A549 (cell line): ENCODE results near the gene ATP1B1.

Experiments used
- BHLHE40 ChIP-seq: IDR thresholded peaks from 2 replicates; pipeline ENCODE4 v1.6.1; 2012; ENCODE audit warnings: low read depth, low read length, inconsistent platforms
- CBX2 ChIP-seq: fragments of 200-600 bp; sonication (generic); IDR thresholded peaks from 2 replicates; pipeline ENCODE4 v1.6.1; 2016; ENCODE audit warnings: low read depth, mild to moderate bottlenecking, borderline replicate concordance
- EHMT2 ChIP-seq: fragments of 200-600 bp; sonication (generic); IDR thresholded peaks from 2 replicates; pipeline ENCODE4 v1.6.1; 2016; ENCODE audit warnings: antibody characterized with exemption, low read depth, mild to moderate bottlenecking, moderate library complexity
- EP300 ChIP-seq, 2 experiments: fragments of >200 bp; sonication (Bioruptor Twin); formaldehyde crosslinking; IDR thresholded peaks; 2 replicates in 1 of 2; 3 replicates in 1 of 2; pipeline ENCODE4 v1.6.1; 2016 to 2017
- FOSB ChIP-seq: fragments of 250-450 bp; sonication (Bioruptor Pico); IDR thresholded peaks from 2 replicates; pipeline ENCODE4 v1.5.0; 2020; ENCODE audit warnings: mild to moderate bottlenecking, moderate library complexity
- FOSL2 ChIP-seq, 2 experiments: fragments of 450-650 bp in 1 of 2; fragments of >200 bp in 1 of 2; sonication (Bioruptor Twin) in 1 of 2; formaldehyde crosslinking; IDR thresholded peaks; 2 replicates each; pipeline versions ENCODE4 v1.5.0 to v1.6.1; 2016 to 2020; ENCODE audit warnings: mild to moderate bottlenecking in 1 of 2, moderate library complexity in 1 of 2
- NFE2L2 ChIP-seq: fragments of 150-350 bp; conservative IDR thresholded peaks from 2 replicates; pipeline ENCODE4 v1.6.1; 2014; ENCODE audit warnings: low read length
- POLR2A ChIP-seq: IDR thresholded peaks from 2 replicates; pipeline ENCODE4 v1.6.1; 2012; ENCODE audit warnings: mild to moderate bottlenecking, low read length
- RAD21 ChIP-seq, 2 experiments: fragments of >200 bp in 1 of 2; sonication (Bioruptor Twin) in 1 of 2; formaldehyde crosslinking in 1 of 2; IDR thresholded peaks in 1 of 2; conservative IDR thresholded peaks in 1 of 2; 2 replicates in 1 of 2; 3 replicates in 1 of 2; pipeline ENCODE4 v1.6.1; 2012 to 2018; ENCODE audit warnings: inconsistent platforms in 1 of 2
- TF ChIP-seq, protein P1 (sequence below): fragments of 200-600 bp; sonication (generic); IDR thresholded peaks from 2 replicates; pipeline ENCODE4 v1.6.1; 2016; ENCODE audit warnings: antibody characterized with exemption, mild to moderate bottlenecking, moderate library complexity
- TF ChIP-seq, protein P2 (sequence below): fragments of >200 bp; sonication (Bioruptor Twin); formaldehyde crosslinking; IDR thresholded peaks from 3 replicates; pipeline ENCODE4 v1.5.1; 2016
- TF ChIP-seq, protein P3 (sequence below): fragments of 450-650 bp; IDR thresholded peaks from 2 replicates; pipeline ENCODE4 v1.6.1; 2014; ENCODE audit warnings: antibody characterized with exemption

DNA sequence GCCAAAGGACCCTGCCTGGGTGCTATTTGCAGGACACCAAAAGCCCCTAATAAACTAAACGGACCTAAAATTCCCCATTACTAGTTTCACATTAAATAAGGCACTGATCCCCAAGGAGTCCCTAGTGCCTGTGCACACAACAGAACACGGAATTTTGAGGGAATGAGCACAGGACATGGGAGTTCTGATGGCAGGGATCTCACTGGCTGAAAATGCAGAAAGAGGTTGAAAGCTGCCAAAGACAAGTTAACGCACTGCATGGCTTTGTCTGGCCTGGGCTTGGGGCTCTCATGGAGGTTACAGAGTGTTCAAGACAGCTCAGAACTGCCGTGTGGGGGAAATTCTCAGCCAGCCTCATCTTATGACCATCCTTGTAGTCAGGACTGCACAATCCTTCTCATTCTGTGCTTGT, 15.6 kb upstream of the ATP1B1 start:
- no peak for TF ChIP-seq BHLHE40
- TF ChIP-seq, protein P1, sequence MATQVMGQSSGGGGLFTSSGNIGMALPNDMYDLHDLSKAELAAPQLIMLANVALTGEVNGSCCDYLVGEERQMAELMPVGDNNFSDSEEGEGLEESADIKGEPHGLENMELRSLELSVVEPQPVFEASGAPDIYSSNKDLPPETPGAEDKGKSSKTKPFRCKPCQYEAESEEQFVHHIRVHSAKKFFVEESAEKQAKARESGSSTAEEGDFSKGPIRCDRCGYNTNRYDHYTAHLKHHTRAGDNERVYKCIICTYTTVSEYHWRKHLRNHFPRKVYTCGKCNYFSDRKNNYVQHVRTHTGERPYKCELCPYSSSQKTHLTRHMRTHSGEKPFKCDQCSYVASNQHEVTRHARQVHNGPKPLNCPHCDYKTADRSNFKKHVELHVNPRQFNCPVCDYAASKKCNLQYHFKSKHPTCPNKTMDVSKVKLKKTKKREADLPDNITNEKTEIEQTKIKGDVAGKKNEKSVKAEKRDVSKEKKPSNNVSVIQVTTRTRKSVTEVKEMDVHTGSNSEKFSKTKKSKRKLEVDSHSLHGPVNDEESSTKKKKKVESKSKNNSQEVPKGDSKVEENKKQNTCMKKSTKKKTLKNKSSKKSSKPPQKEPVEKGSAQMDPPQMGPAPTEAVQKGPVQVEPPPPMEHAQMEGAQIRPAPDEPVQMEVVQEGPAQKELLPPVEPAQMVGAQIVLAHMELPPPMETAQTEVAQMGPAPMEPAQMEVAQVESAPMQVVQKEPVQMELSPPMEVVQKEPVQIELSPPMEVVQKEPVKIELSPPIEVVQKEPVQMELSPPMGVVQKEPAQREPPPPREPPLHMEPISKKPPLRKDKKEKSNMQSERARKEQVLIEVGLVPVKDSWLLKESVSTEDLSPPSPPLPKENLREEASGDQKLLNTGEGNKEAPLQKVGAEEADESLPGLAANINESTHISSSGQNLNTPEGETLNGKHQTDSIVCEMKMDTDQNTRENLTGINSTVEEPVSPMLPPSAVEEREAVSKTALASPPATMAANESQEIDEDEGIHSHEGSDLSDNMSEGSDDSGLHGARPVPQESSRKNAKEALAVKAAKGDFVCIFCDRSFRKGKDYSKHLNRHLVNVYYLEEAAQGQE = no peak
- TF ChIP-seq, protein P2, sequence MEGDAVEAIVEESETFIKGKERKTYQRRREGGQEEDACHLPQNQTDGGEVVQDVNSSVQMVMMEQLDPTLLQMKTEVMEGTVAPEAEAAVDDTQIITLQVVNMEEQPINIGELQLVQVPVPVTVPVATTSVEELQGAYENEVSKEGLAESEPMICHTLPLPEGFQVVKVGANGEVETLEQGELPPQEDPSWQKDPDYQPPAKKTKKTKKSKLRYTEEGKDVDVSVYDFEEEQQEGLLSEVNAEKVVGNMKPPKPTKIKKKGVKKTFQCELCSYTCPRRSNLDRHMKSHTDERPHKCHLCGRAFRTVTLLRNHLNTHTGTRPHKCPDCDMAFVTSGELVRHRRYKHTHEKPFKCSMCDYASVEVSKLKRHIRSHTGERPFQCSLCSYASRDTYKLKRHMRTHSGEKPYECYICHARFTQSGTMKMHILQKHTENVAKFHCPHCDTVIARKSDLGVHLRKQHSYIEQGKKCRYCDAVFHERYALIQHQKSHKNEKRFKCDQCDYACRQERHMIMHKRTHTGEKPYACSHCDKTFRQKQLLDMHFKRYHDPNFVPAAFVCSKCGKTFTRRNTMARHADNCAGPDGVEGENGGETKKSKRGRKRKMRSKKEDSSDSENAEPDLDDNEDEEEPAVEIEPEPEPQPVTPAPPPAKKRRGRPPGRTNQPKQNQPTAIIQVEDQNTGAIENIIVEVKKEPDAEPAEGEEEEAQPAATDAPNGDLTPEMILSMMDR = no peak
- TF ChIP-seq RAD21 (conservative IDR thresholded peaks at IDR 0.05 in 1 of 2, IDR thresholded peaks at IDR 0.05 in 1 of 2) = no peak
- no peak for TF ChIP-seq NFE2L2
- TF ChIP-seq, protein P3, sequence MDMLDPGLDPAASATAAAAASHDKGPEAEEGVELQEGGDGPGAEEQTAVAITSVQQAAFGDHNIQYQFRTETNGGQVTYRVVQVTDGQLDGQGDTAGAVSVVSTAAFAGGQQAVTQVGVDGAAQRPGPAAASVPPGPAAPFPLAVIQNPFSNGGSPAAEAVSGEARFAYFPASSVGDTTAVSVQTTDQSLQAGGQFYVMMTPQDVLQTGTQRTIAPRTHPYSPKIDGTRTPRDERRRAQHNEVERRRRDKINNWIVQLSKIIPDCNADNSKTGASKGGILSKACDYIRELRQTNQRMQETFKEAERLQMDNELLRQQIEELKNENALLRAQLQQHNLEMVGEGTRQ = no peak
- no peak for TF ChIP-seq EHMT2
- no peak for TF ChIP-seq CBX2
- no peak for TF ChIP-seq EP300 (IDR thresholded peaks at IDR 0.05)
- TF ChIP-seq POLR2A = no peak
- TF ChIP-seq FOSB (CRISPR knock-in tag) = no peak
- no peak for TF ChIP-seq FOSL2 (IDR thresholded peaks at IDR 0.05)
- TF ChIP-seq FOSL2 (CRISPR knock-in tag; IDR thresholded peaks at IDR 0.05) = no peak
